ENCODE data around the gene SOX18.

Gene SOX18

DNA sequence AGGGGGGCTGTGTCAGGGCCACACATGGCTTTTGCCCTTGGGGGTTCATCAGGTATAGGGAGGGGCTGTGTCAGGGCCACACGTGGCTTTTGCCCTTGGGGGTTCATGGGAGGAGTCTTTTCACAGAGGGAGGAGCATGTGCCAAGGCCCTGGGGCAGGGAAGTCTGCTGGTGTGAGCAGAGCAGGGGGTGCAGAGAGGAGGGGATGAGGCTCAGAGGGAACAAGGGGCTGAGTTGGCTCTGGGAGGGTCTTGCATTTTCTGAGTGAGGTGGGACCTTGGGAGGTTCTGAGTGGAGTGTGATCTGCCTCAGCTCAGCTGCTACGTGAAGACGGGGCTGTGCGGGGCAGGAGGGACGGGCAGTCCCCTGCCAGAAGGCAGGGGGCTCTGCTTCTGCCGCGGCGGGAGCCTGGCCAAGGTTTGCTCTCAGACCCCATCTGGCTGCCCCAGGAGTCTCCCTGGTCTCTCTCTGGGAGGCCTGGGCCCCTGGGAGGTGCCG is 6.0 kb upstream of the SOX18 start:
- Mint-ChIP-seq H3K4me1 (peaks cover 20% of the 10 kb centered on the region), H3K27me3 (peaks cover 7% of the 10 kb centered on the region), H3K27ac (peak overlapping the region; percentile 22), H3K36me3 (ENCODE audit: low read depth) (no peaks in the 10 kb centered on the region), H3K9me3 (no peaks in the 10 kb centered on the region), H3K4me3 (no peak overlapping the region)
- ATAC-seq = no peak
- DNase-seq = no peak

DNA sequence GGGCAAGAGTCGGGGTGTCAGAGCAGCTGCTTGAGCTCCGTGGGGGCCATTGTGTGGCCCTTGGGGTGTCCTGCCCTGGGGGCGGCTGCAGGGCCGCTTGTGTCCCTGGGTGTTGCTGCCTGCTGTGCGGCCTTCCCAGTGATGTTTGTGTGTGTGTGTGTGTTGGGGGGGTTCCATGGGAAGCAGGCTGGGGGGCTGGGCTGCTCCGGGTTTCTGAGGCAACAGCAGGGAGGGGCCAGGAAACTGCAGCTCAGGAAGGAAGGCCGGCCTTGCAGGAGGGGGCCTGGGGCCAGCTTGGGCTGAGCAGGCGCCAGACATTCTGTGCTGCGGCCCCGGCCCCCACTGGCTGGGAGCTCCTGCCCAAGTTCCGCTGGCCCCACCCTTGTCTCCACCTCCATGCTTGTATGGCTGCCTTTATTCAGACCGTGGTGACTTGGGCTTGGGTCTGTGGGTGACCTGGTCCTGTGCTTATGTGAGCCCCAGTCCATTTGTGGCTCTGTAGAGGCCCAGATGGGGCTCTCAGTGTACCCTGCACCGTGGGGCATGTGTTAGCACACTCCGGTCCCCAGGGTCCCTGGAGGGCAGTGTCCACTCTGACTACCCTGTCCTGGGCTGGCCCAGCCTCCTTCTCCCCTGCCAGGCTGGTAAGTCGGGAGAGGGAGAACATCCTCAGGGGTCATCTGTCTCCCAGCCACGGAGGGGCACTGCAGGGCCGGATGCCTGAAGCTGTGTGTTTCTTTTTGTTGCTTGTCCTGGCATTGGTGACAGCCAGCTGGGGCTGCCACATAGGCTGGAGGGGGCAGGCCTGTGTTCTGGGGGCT is 4.6 kb upstream of the SOX18 start:
- H3K4me3 Mint-ChIP-seq = no peak overlapping the region
- peaks cover 12% of the 10 kb centered on the region for H3K27me3 Mint-ChIP-seq
- H3K9me3 Mint-ChIP-seq = no peaks in the 10 kb centered on the region
- no peak for DNase-seq
- ATAC-seq = no peak
- H3K36me3 Mint-ChIP-seq (ENCODE audit: low read depth) = no peaks in the 10 kb centered on the region
- peaks cover 20% of the 10 kb centered on the region for H3K4me1 Mint-ChIP-seq
- no peak overlapping the region for H3K27ac Mint-ChIP-seq

- H3K27me3 Mint-ChIP-seq = peaks cover 14% of the 10 kb centered on the region
- peaks cover 16% of the 10 kb centered on the region for H3K4me1 Mint-ChIP-seq
- DNase-seq (no peak), ATAC-seq (no peak)
- no peaks in the 10 kb centered on the region for H3K9me3 Mint-ChIP-seq
- no peak overlapping the region for H3K27ac Mint-ChIP-seq
- no peak overlapping the region for H3K4me3 Mint-ChIP-seq
- H3K36me3 Mint-ChIP-seq (ENCODE audit: low read depth) = no peaks in the 10 kb centered on the region
Observed at GRCh38 chr20:64052987-64053840, 3.8 kb upstream of the SOX18 start.

DNA sequence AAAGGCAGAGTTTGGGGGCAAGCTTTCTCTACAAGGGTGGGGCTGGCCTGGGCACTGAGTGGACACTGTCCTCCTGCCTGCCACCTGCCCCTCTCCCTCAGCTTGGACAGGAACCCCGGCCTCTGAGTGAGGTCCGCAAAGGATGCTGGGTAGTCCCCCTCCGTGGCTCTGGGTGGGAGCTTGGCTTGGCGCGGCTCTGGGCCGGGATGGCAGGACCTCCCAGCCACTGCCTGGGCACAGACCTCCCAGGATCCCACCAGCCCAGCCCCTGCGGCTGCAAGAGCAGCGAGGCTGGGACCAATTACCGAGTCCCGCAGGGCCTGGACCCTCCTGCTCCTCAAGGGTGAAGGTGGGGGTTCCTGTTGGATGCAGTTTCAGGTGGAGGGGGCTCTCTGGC is 2.9 kb upstream of the SOX18 start:
- DNase-seq (no peak), ATAC-seq (no peak)
- peaks cover 7% of the 10 kb centered on the region for H3K4me1 Mint-ChIP-seq
- H3K4me3 Mint-ChIP-seq = no peak overlapping the region
- no peaks in the 10 kb centered on the region for H3K9me3 Mint-ChIP-seq
- peaks cover 17% of the 10 kb centered on the region for H3K27me3 Mint-ChIP-seq
- no peak overlapping the region for H3K27ac Mint-ChIP-seq
- no peaks in the 10 kb centered on the region for H3K36me3 Mint-ChIP-seq (ENCODE audit: low read depth)

GRCh38 chr20:64051561-64052325 is 2.3 kb upstream of the SOX18 start:
- H3K36me3 Mint-ChIP-seq (ENCODE audit: low read depth) = no peaks in the 10 kb centered on the region
- H3K9me3 Mint-ChIP-seq = no peaks in the 10 kb centered on the region
- H3K27ac Mint-ChIP-seq = no peak overlapping the region
- ATAC-seq (no peak), DNase-seq (no peak)
- H3K4me1 Mint-ChIP-seq = peaks cover 2% of the 10 kb centered on the region
- H3K27me3 Mint-ChIP-seq = peaks cover 18% of the 10 kb centered on the region
- H3K4me3 Mint-ChIP-seq = no peak overlapping the region

GRCh38 chr20:64051033-64051452 is 1.6 kb upstream of the SOX18 start:
- Mint-ChIP-seq H3K27ac (no peak overlapping the region), H3K27me3 (peaks cover 24% of the 10 kb centered on the region)
- DNase-seq = no peak

DNA sequence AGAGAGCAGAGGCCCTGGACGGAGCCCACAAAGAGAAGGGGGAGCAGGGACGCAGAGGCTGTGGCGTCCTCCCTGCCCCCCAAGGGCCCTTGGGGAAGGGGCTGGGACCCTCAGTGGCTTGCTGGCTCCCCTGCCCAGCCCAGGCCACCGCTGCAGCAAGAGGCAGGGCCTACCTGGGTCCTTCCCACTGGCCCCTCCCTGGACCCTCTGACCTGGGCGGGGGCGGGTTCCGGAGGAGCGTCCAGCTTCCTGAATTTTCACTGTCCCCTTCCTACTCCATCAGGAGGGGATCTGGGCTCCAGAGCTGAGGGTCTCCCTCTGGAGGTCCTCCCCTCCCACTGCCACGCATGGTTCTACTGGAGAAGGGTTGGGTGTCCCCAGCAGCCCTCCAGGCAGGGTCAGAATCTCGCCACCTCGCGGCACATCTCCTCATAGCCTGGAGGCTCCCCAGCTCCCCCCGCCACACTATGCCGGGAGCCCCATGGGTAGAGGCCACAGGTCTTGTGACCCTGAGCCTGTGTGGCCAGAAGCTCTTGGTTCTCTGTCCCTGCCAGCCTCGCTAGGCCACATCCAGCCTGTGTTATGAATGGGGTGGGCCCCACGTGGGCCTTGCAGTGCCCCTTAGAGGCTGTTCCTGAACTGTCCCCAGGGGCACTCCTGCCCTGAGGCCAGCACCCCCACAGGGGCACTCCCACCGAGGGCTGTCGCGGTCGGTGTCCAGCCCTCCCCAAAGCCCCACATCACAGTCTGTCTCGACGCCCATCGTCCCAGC is 1.0 kb upstream of the SOX18 start:
- H3K27me3 Mint-ChIP-seq = peaks cover 24% of the 10 kb centered on the region
- no peaks in the 10 kb centered on the region for H3K36me3 Mint-ChIP-seq (ENCODE audit: low read depth)
- H3K9me3 Mint-ChIP-seq = no peaks in the 10 kb centered on the region
- no peak overlapping the region for H3K27ac Mint-ChIP-seq
- no peak overlapping the region for H3K4me3 Mint-ChIP-seq
- no peak for DNase-seq
- peaks cover 6% of the 10 kb centered on the region for H3K4me1 Mint-ChIP-seq
- no peak for ATAC-seq

More at GRCh38 chr20:64051033-64051452, 1.6 kb upstream of the SOX18 start:
- H3K9me3 Mint-ChIP-seq = no peaks in the 10 kb centered on the region
- peaks cover 6% of the 10 kb centered on the region for H3K4me1 Mint-ChIP-seq
- no peaks in the 10 kb centered on the region for H3K36me3 Mint-ChIP-seq (ENCODE audit: low read depth)
- ATAC-seq = no peak
- no peak overlapping the region for H3K4me3 Mint-ChIP-seq

- Mint-ChIP-seq H3K27me3 (peaks cover 24% of the 10 kb centered on the region), H3K9me3 (no peaks in the 10 kb centered on the region), H3K36me3 (ENCODE audit: low read depth) (no peaks in the 10 kb centered on the region), H3K4me1 (peaks cover 6% of the 10 kb centered on the region), H3K27ac (no peak overlapping the region), H3K4me3 (no peak overlapping the region)
- ATAC-seq (no peak), DNase-seq (no peak)
Observed at GRCh38 chr20:64049878-64050260, 430 bp upstream of the SOX18 start.

GRCh38 chr20:64048402-64049044 is 916 bp downstream of the SOX18 start:
- Mint-ChIP-seq H3K27me3 (peaks cover 24% of the 10 kb centered on the region), H3K4me1 (peaks cover 8% of the 10 kb centered on the region), H3K27ac (no peak overlapping the region), H3K9me3 (no peaks in the 10 kb centered on the region), H3K4me3 (no peak overlapping the region), H3K36me3 (ENCODE audit: low read depth) (no peaks in the 10 kb centered on the region)
- no peak for ATAC-seq
- DNase-seq = no peak

- peaks cover 24% of the 10 kb centered on the region for H3K27me3 Mint-ChIP-seq
- H3K4me3 Mint-ChIP-seq = no peak overlapping the region
- no peak overlapping the region for H3K27ac Mint-ChIP-seq
- no peaks in the 10 kb centered on the region for H3K36me3 Mint-ChIP-seq (ENCODE audit: low read depth)
- no peaks in the 10 kb centered on the region for H3K9me3 Mint-ChIP-seq
- no peak for DNase-seq
- no peak for ATAC-seq
- H3K4me1 Mint-ChIP-seq = peaks cover 8% of the 10 kb centered on the region
Observed at GRCh38 chr20:64047968-64048401, 1.5 kb downstream of the SOX18 start.

DNA sequence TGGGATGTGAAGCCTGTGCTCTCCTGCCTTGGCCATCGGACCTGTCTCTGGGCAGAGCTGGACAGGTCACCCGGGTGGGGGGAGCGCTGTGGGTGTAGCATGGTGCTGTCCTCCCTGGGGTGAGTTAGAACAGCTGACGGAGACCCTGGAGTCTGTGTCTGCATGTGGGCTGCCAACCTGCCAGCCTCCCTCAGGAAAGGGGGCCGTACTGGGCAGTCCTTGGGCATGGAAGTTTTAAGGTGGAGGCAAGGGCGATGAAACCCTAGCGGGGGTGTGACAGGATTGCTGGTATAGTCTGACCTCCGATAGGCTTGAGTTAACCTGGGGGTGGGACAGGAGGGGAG is 2.4 kb downstream of the SOX18 start:
- ATAC-seq (no peak), DNase-seq (no peak)
- Mint-ChIP-seq H3K9me3 (no peaks in the 10 kb centered on the region), H3K27ac (no peak overlapping the region), H3K4me3 (no peak overlapping the region), H3K4me1 (peaks cover 11% of the 10 kb centered on the region), H3K27me3 (peaks cover 24% of the 10 kb centered on the region), H3K36me3 (ENCODE audit: low read depth) (no peaks in the 10 kb centered on the region)

DNA sequence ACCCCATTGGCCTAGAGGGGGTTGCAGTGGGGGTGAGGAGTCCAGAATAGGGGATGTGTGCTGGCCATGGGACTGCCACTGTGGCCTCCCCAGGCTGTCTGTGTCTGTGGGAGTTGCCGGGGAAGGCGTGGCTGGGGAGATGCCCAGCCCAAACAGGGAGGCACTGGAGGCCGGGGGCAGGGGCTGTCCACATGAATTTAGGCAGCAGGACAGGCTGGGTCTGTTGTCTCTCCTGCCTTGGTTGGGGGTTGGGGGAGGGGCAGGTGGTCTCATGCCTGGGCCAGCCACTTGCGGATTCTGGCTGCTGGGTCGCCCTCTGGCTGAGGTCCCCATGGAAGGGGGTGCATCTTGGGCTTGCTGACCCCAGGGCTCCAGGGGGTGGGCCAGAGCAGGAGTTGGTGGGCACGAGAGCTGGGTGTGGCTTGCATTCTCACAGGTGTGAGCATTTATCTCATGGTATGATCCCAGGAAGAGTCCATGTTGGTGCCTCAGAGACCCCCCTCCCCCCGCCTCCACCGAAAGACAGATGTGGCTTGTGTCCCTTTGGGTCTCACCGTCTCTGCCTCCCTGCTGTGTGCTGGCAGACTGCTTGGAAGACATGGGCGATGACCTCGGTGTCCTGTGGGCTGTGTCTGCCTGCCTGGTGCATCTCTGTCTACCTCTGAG is 4.0 kb downstream of the SOX18 start:
- no peak for DNase-seq
- ATAC-seq = no peak
- Mint-ChIP-seq H3K4me3 (no peak overlapping the region), H3K36me3 (ENCODE audit: low read depth) (no peaks in the 10 kb centered on the region), H3K27me3 (peaks cover 17% of the 10 kb centered on the region), H3K4me1 (peaks cover 22% of the 10 kb centered on the region), H3K27ac (no peak overlapping the region), H3K9me3 (no peaks in the 10 kb centered on the region)
